KOPT-K1 (cell line): Measurements from ENCODE around the gene WNT2.

ENCODE experiments used
- H3K27ac ChIP-seq: fragments of 200-600 bp; sonication (generic); 2 replicates; pipeline ENCODE4 v1.5.1; 2016; ENCODE audit warnings: antibody characterized with exemption, mild to moderate bottlenecking, low read depth, low read length; ENCODE audit not compliant: poor library complexity, severe bottlenecking
- H3K36me3 ChIP-seq: fragments of 200-600 bp; sonication (generic); 2 replicates; pipeline ENCODE4 v1.5.1; 2017; ENCODE audit warnings: antibody characterized with exemption, mild to moderate bottlenecking, low read length, moderate library complexity; ENCODE audit not compliant: insufficient read depth
- H3K9me3 ChIP-seq: fragments of 200-600 bp; sonication (generic); 2 replicates; pipeline ENCODE4 v1.5.1; 2017; ENCODE audit warnings: antibody characterized with exemption, low read length, mild to moderate bottlenecking; ENCODE audit not compliant: insufficient read depth, poor library complexity, severe bottlenecking

The WNT2 gene

GRCh38 chr7:117322741-117323304 lies at the start of gene WNT2:
Gene WNT2, minus strand, starts transcription at chr7:117323058. Its CDS starts 69 bp downstream, at chr7:117322989.
- peaks cover 28% of the 10 kb centered on the region for H3K9me3 ChIP-seq
- H3K36me3 ChIP-seq: no peaks in the 10 kb centered on the region
- H3K27ac ChIP-seq: no peak within 1 kb of the TSS

- H3K36me3 ChIP-seq: no peaks in the 10 kb centered on the region
- no peaks in the 10 kb centered on the region for H3K9me3 ChIP-seq
- H3K27ac ChIP-seq: no peak overlapping the region
Observed at GRCh38 chr7:117372073-117372472, 49.2 kb upstream of the WNT2 start.

GRCh38 chr7:117364339-117365080 lies 41.7 kb upstream of the WNT2 start:
- Histone ChIP-seq H3K9me3 (no peaks in the 10 kb centered on the region), H3K36me3 (no peaks in the 10 kb centered on the region), H3K27ac (no peak overlapping the region)

GRCh38 chr7:117362294-117362888 lies 39.5 kb upstream of the WNT2 start:
- Histone ChIP-seq H3K36me3 (no peaks in the 10 kb centered on the region), H3K27ac (no peak overlapping the region), H3K9me3 (no peaks in the 10 kb centered on the region)

GRCh38 chr7:117350027-117350426 lies 27.2 kb upstream of the WNT2 start:
- no peaks in the 10 kb centered on the region for H3K9me3 ChIP-seq
- no peak overlapping the region for H3K27ac ChIP-seq
- H3K36me3 ChIP-seq: no peaks in the 10 kb centered on the region

GRCh38 chr7:117349570-117349969 lies 26.7 kb upstream of the WNT2 start:
- no peaks in the 10 kb centered on the region for H3K9me3 ChIP-seq
- no peak overlapping the region for H3K27ac ChIP-seq
- H3K36me3 ChIP-seq: no peaks in the 10 kb centered on the region

GRCh38 chr7:117347962-117348672 lies 25.3 kb upstream of the WNT2 start:
- H3K9me3 ChIP-seq: no peaks in the 10 kb centered on the region
- H3K27ac ChIP-seq: peak overlapping the region; percentile 7
- no peaks in the 10 kb centered on the region for H3K36me3 ChIP-seq

GRCh38 chr7:117347480-117347879 lies 24.6 kb upstream of the WNT2 start:
- Histone ChIP-seq H3K9me3 (no peaks in the 10 kb centered on the region), H3K36me3 (no peaks in the 10 kb centered on the region), H3K27ac (peak overlapping the region; percentile 7)

- no peak overlapping the region for H3K27ac ChIP-seq
- no peaks in the 10 kb centered on the region for H3K9me3 ChIP-seq
- no peaks in the 10 kb centered on the region for H3K36me3 ChIP-seq
Observed at GRCh38 chr7:117346161-117346560, 23.3 kb upstream of the WNT2 start.

GRCh38 chr7:117338020-117338419 lies 15.2 kb upstream of the WNT2 start:
- no peak overlapping the region for H3K27ac ChIP-seq
- H3K9me3 ChIP-seq: no peaks in the 10 kb centered on the region
- H3K36me3 ChIP-seq: no peaks in the 10 kb centered on the region

- Histone ChIP-seq H3K9me3 (no peaks in the 10 kb centered on the region), H3K27ac (no peak overlapping the region), H3K36me3 (no peaks in the 10 kb centered on the region)
Observed at GRCh38 chr7:117333168-117333567, 10.3 kb upstream of the WNT2 start.

GRCh38 chr7:117332031-117332430 lies 9.2 kb upstream of the WNT2 start:
- Histone ChIP-seq H3K9me3 (no peaks in the 10 kb centered on the region), H3K27ac (no peak overlapping the region)

GRCh38 chr7:117325836-117326235 lies 3.0 kb upstream of the WNT2 start:
- Histone ChIP-seq H3K36me3 (no peaks in the 10 kb centered on the region), H3K27ac (no peak overlapping the region), H3K9me3 (peaks cover 28% of the 10 kb centered on the region)

More at GRCh38 chr7:117332031-117332430, 9.2 kb upstream of the WNT2 start:
- H3K36me3 ChIP-seq: no peaks in the 10 kb centered on the region

- no peaks in the 10 kb centered on the region for H3K36me3 ChIP-seq
- H3K27ac ChIP-seq: no peak overlapping the region
- peaks cover 28% of the 10 kb centered on the region for H3K9me3 ChIP-seq
Observed at GRCh38 chr7:117324960-117325359, 2.1 kb upstream of the WNT2 start.
